ENCODE data around the gene ENPP3.

DNA sequence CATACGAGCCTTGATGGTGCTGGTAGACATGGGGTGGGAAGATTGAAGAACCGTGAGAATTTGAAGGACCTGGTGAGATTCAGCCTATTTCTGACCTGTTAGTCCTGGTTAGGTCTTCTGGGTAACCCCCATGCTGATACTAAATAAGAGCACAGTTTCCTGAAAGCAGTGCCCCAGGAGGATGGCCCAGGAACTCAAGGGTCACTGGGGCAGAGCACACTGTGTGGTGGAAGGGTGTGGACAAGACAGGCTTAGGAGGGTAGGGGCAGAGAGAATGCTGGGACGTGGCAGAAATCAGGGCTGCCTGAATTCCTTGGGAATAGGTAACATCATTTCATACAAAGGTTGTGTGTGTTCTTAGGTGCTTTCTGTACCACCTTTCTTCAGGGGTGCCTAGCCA is 138.8 kb downstream of the ENPP3 start:
- TF ChIP-seq, protein P1, sequence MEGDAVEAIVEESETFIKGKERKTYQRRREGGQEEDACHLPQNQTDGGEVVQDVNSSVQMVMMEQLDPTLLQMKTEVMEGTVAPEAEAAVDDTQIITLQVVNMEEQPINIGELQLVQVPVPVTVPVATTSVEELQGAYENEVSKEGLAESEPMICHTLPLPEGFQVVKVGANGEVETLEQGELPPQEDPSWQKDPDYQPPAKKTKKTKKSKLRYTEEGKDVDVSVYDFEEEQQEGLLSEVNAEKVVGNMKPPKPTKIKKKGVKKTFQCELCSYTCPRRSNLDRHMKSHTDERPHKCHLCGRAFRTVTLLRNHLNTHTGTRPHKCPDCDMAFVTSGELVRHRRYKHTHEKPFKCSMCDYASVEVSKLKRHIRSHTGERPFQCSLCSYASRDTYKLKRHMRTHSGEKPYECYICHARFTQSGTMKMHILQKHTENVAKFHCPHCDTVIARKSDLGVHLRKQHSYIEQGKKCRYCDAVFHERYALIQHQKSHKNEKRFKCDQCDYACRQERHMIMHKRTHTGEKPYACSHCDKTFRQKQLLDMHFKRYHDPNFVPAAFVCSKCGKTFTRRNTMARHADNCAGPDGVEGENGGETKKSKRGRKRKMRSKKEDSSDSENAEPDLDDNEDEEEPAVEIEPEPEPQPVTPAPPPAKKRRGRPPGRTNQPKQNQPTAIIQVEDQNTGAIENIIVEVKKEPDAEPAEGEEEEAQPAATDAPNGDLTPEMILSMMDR (IDR thresholded peaks at IDR 0.05; ENCODE audit: poor library complexity) = no peak
- TF ChIP-seq EZH2 (IDR thresholded peaks at IDR 0.05; ENCODE audit: borderline replicate concordance) = no peak

Data from hepatocyte (in vitro differentiated cells).